ENCODE results near the gene PNMA6E. TPM values are rescaled to one million over a fixed set of nuclear protein-coding genes. Genes with fewer than 3 reads are reported as not detected.

The PNMA6E gene
- total RNA-seq, 1 donor from 2014 or later: not detected

- TF ChIP-seq CTCF (conservative IDR thresholded peaks at IDR 0.05; ENCODE audit: low read depth, low read length): no peak
- H3K4me3 ChIP-seq (ENCODE audit: low read depth, low read length): no peak overlapping the region
- DNase-seq (ENCODE audit: low read depth): no peak
Measured at GRCh38 chrX:153446950-153447580, 45.9 kb upstream of the PNMA6E start.

- no peak for TF ChIP-seq CTCF (conservative IDR thresholded peaks at IDR 0.05; ENCODE audit: low read depth, low read length)
- no peak for DNase-seq (ENCODE audit: low read depth)
- no peak overlapping the region for H3K4me3 ChIP-seq (ENCODE audit: low read depth, low read length)
Measured at GRCh38 chrX:153446636-153446936, 45.4 kb upstream of the PNMA6E start.

- TF ChIP-seq CTCF (conservative IDR thresholded peaks at IDR 0.05; ENCODE audit: low read depth, low read length): no peak
- DNase-seq (ENCODE audit: low read depth): no peak
- no peak within 1 kb of the TSS for H3K4me3 ChIP-seq (ENCODE audit: low read depth, low read length)
Measured at GRCh38 chrX:153445856-153446635, 44.9 kb upstream of the PNMA6E start, which contains the start of gene TREX2. TREX2 (minus strand) TSS chrX:153446056; CDS start chrX:153445430, 626 bp downstream.

GRCh38 chrX:153445106-153445855 is 44.1 kb upstream of the PNMA6E start:
- no peak for DNase-seq (ENCODE audit: low read depth)
- no peak overlapping the region for H3K4me3 ChIP-seq (ENCODE audit: low read depth, low read length)
- no peak for TF ChIP-seq CTCF (conservative IDR thresholded peaks at IDR 0.05; ENCODE audit: low read depth, low read length)

- H3K4me3 ChIP-seq (ENCODE audit: low read depth, low read length): no peak overlapping the region
- DNase-seq (ENCODE audit: low read depth): no peak
- TF ChIP-seq CTCF (conservative IDR thresholded peaks at IDR 0.05; ENCODE audit: low read depth, low read length): no peak
Measured at GRCh38 chrX:153444333-153445011, 43.3 kb upstream of the PNMA6E start.

GRCh38 chrX:153443476-153444332 is 42.6 kb upstream of the PNMA6E start:
- DNase-seq (ENCODE audit: low read depth): no peak
- no peak overlapping the region for H3K4me3 ChIP-seq (ENCODE audit: low read depth, low read length)
- no peak for TF ChIP-seq CTCF (conservative IDR thresholded peaks at IDR 0.05; ENCODE audit: low read depth, low read length)

Measured in epithelial cell of proximal tubule (primary cell).